22Rv1 (cell line): Measurements from ENCODE around the gene SPECC1.

Experiments
- ZFX ChIP-seq: fragments of 450-650 bp; IDR thresholded peaks from 2 replicates; pipeline ENCODE4 v1.6.1; 2017; ENCODE audit warnings: antibody characterized with exemption, borderline replicate concordance
- TF ChIP-seq, protein P1 (sequence below): fragments of 450-650 bp; IDR thresholded peaks from 2 replicates; pipeline ENCODE4 v1.5.1; 2017; ENCODE audit warnings: mild to moderate bottlenecking

DNA sequence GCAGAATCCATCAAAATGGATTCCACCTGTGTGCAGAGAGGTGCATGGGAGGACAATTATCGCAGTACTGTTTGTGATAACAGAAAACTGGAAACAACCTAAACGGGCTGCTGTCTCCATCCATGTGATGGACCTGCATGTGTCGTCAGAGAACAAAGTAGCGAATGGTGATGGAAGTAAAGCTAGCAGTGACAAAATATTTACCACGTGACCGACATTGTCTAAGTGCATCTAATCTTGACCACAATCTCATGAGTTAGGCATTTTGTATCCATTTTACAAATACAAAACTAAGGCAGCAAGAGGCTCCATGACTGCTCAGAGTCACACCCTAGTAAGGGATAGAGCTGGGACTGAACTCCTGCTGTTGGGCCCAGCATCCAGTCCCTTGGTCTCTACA lies 270.9 kb downstream of the SPECC1 start:
- TF ChIP-seq, protein P1, sequence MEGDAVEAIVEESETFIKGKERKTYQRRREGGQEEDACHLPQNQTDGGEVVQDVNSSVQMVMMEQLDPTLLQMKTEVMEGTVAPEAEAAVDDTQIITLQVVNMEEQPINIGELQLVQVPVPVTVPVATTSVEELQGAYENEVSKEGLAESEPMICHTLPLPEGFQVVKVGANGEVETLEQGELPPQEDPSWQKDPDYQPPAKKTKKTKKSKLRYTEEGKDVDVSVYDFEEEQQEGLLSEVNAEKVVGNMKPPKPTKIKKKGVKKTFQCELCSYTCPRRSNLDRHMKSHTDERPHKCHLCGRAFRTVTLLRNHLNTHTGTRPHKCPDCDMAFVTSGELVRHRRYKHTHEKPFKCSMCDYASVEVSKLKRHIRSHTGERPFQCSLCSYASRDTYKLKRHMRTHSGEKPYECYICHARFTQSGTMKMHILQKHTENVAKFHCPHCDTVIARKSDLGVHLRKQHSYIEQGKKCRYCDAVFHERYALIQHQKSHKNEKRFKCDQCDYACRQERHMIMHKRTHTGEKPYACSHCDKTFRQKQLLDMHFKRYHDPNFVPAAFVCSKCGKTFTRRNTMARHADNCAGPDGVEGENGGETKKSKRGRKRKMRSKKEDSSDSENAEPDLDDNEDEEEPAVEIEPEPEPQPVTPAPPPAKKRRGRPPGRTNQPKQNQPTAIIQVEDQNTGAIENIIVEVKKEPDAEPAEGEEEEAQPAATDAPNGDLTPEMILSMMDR: no peak
- TF ChIP-seq ZFX: no peak
